ENCODE measurements around the gene WFDC1.

GRCh38 chr16:84270071-84270470, 24.6 kb upstream of the WFDC1 start:
- TF ChIP-seq YY1 (IDR thresholded peaks at IDR 0.05; ENCODE audit: insufficient read depth, insufficient read length) (no peak), SUZ12 (IDR thresholded peaks at IDR 0.05; ENCODE audit: extremely low read depth, insufficient read depth, insufficient read length) (no peak), ZNF274 (IDR thresholded peaks at IDR 0.05; ENCODE audit: low read depth, low read length) (no peak)

Data from NT2/D1 (cell line).